Subcutaneous adipose tissue (tissue), 4 donors: ENCODE measurements around the gene CAMTA1. TPM values are rescaled to one million over a fixed set of nuclear protein-coding genes. Genes with fewer than 3 reads are reported as not detected.

Experiments
- CTCF ChIP-seq: fragments of 450-650 bp; IDR thresholded peaks from one replicate; pipeline ENCODE4 v1.5.1; 2016; ENCODE audit warnings: low read depth, mild to moderate bottlenecking, control low read depth, antibody characterized with exemption, moderate library complexity
- total RNA-seq, 4 donors: library from RNA; depleted of rRNA; stranded (reverse); fragments of >200 nt; gene quantifications; one replicate each; pipeline ENCODE4 v1.1.0, GENCODE V29; 2016

CAMTA1 gene
- total RNA-seq, 4 donors from 2014 or later, result 58.6 to 82.5 (median 78.0) TPM

GRCh38 chr1:7235871-7236517, 450.7 kb downstream of the CAMTA1 start:
- TF ChIP-seq CTCF, result no peak

- TF ChIP-seq CTCF, result no peak
These were observed 451.7 kb downstream of the CAMTA1 start for GRCh38 chr1:7236844-7237515.

GRCh38 chr1:7247158-7247557, 461.9 kb downstream of the CAMTA1 start:
- no peak for TF ChIP-seq CTCF

GRCh38 chr1:7247791-7248548, 462.7 kb downstream of the CAMTA1 start:
- no peak for TF ChIP-seq CTCF

- no peak for TF ChIP-seq CTCF
These were observed 463.4 kb downstream of the CAMTA1 start for GRCh38 chr1:7248549-7249199.

GRCh38 chr1:7249516-7249915, 464.3 kb downstream of the CAMTA1 start:
- TF ChIP-seq CTCF, result no peak

- TF ChIP-seq CTCF, result no peak
These were observed 464.9 kb downstream of the CAMTA1 start for GRCh38 chr1:7250176-7250575.
